Keratinocyte (primary cell): ENCODE data around the gene SLC9A2. TPM values are rescaled to one million over a fixed set of nuclear protein-coding genes. Genes with fewer than 3 reads are reported as not detected.

Source experiments
- DNase-seq: peaks from one replicate; pipeline ENCODE4 v3.0.0-alpha.2; 2011; ENCODE audit warnings: low read depth, missing footprints, low spot score
- FAIRE-seq: peaks from 2 replicates; lab custom pipeline; 2011; peaks lifted over from hg19 to GRCh38; lab: Jason Lieb, UNC
- H2AFZ ChIP-seq: 2 replicates; pipeline ENCODE4 v1.6.0; 2012; ENCODE audit warnings: low read length, control low read depth, inconsistent platforms; ENCODE audit not compliant: control insufficient read depth
- H3K27ac ChIP-seq: 2 replicates; pipeline ENCODE4 v1.5.1; 2011; ENCODE audit warnings: low read length; ENCODE audit not compliant: control insufficient read depth, insufficient read depth
- H3K27me3 ChIP-seq: 3 replicates; pipeline ENCODE4 v1.6.0; 2011; ENCODE audit warnings: low read length; ENCODE audit not compliant: control insufficient read depth, insufficient read depth; ENCODE audit errors: extremely low read depth
- H3K36me3 ChIP-seq, 2 experiments: 2 replicates in 1 of 2; 3 replicates in 1 of 2; pipeline ENCODE4 v1.5.1; 2011; ENCODE audit warnings: low read length in 2 of 2, mild to moderate bottlenecking in 1 of 2; ENCODE audit not compliant: control insufficient read depth in 2 of 2, insufficient read depth in 2 of 2; ENCODE audit errors: extremely low read depth in 1 of 2
- H3K4me1 ChIP-seq: 3 replicates; pipeline ENCODE4 v1.5.1; 2011; ENCODE audit warnings: low read length; ENCODE audit not compliant: control insufficient read depth, insufficient read depth; ENCODE audit errors: extremely low read depth
- H3K4me2 ChIP-seq: 3 replicates; pipeline ENCODE4 v1.6.0; 2011; ENCODE audit warnings: low read depth, low read length; ENCODE audit not compliant: control insufficient read depth, insufficient read depth; ENCODE audit errors: extremely low read depth
- H3K4me3 ChIP-seq, 3 experiments: fragments of 200-600 bp in 1 of 3; sonication (generic) in 1 of 3; 2 replicates in 2 of 3; 3 replicates in 1 of 3; pipeline ENCODE4 v1.5.1; 2011 to 2016; ENCODE audit warnings: low read length in 3 of 3, mild to moderate bottlenecking in 3 of 3, control low read depth in 2 of 3, inconsistent platforms in 1 of 3, low read depth in 1 of 3, mixed read lengths in 1 of 3, mixed run types in 1 of 3, moderate library complexity in 1 of 3; ENCODE audit not compliant: control insufficient read depth in 2 of 3, insufficient read depth in 2 of 3; ENCODE audit errors: extremely low read depth in 1 of 3
- H3K79me2 ChIP-seq: 2 replicates; pipeline ENCODE4 v1.6.0; 2012; ENCODE audit warnings: low read length; ENCODE audit not compliant: control insufficient read depth, insufficient read depth
- H3K9ac ChIP-seq: 3 replicates; pipeline ENCODE4 v1.6.0; 2011; ENCODE audit warnings: low read length; ENCODE audit not compliant: control insufficient read depth, insufficient read depth; ENCODE audit errors: extremely low read depth
- H3K9me1 ChIP-seq: 3 replicates; pipeline ENCODE4 v1.6.0; 2011; ENCODE audit warnings: low read length; ENCODE audit not compliant: control insufficient read depth, insufficient read depth; ENCODE audit errors: extremely low read depth
- H3K9me3 ChIP-seq: 2 replicates; pipeline ENCODE4 v1.5.1; 2012; ENCODE audit warnings: low read depth, low read length; ENCODE audit not compliant: control insufficient read depth
- H4K20me1 ChIP-seq: 3 replicates; pipeline ENCODE4 v1.6.0; 2011; ENCODE audit warnings: low read length; ENCODE audit not compliant: control insufficient read depth, insufficient read depth; ENCODE audit errors: extremely low read depth
- CTCF ChIP-seq, 3 experiments: IDR thresholded peaks in 1 of 3; conservative IDR thresholded peaks in 1 of 3; optimal IDR thresholded peaks in 1 of 3; 2 replicates in 2 of 3; 3 replicates in 1 of 3; pipeline versions ENCODE3 to v1.5.1; 2011; ENCODE audit warnings: low read length in 3 of 3, mild to moderate bottlenecking in 3 of 3, moderate library complexity in 2 of 3, control low read depth in 1 of 3, inconsistent platforms in 1 of 3; ENCODE audit not compliant: insufficient read depth in 2 of 3; ENCODE audit errors: extremely low read depth in 1 of 3
- EZH2 ChIP-seq: IDR thresholded peaks from one replicate; pipeline ENCODE4 v1.6.1; 2012; ENCODE audit warnings: inconsistent platforms, mild to moderate bottlenecking, low read length, moderate library complexity
- dilution Hi-C: fragments of 300-500 bp; cut with MboI; formaldehyde crosslinking; loops from one replicate; pipeline ENCODE4 v1.7.0; 2020; ENCODE audit warnings: low sequenced_read_pairs; ENCODE audit not compliant: extremely low pct_ligation_motif_present
- polyA plus RNA-seq, 5 experiments: library from polyadenylated mRNA; depleted of rRNA in 3 of 5; stranded (reverse) in 3 of 5; stranded (forward) in 1 of 5; unstranded in 1 of 5; fragments of >200 nt; gene quantifications; 1 replicate in 1 of 5; 2 replicates in 3 of 5; 3 replicates in 1 of 5; pipeline versions ENCODE4 v1.2.1 to v1.2.3, GENCODE V29; 2011 to 2012; ENCODE audit warnings: missing spikeins in 2 of 5, low read depth in 1 of 5, low replicate concordance in 1 of 5

Gene SLC9A2
- polyA plus RNA-seq, 1 donor (not counting 4 experiments of a cell fraction or from before 2014, with no cell fraction given): 0.13 TPM

GRCh38 chr2:102718387-102719316 is 99.3 kb downstream of the SLC9A2 start:
- H3K27me3 ChIP-seq: no peaks in the 10 kb centered on the region
- H3K9me1 ChIP-seq: no peaks in the 10 kb centered on the region
- no peak overlapping the region for H3K4me2 ChIP-seq
- H3K9ac ChIP-seq: no peak overlapping the region
- H3K27ac ChIP-seq: no peak overlapping the region
- H3K9me3 ChIP-seq: no peaks in the 10 kb centered on the region
- H3K79me2 ChIP-seq: no peaks in the 10 kb centered on the region
- H3K4me3 ChIP-seq: no peak overlapping the region
- no peaks in the 10 kb centered on the region for H4K20me1 ChIP-seq
- no peak for FAIRE-seq
- TF ChIP-seq CTCF (optimal IDR thresholded peaks at IDR 0.05 in 1 of 3, IDR thresholded peaks at IDR 0.05 in 1 of 3, conservative IDR thresholded peaks at IDR 0.05 in 1 of 3; ENCODE audit: extremely low read depth in 1 of 3, insufficient read depth in 2 of 3, low read length in 3 of 3) (no peak), EZH2 (no peak)
- dilution Hi-C loops: no loop called here
- no peak for DNase-seq
- H3K4me1 ChIP-seq: no peaks in the 10 kb centered on the region
- no peak overlapping the region for H2AFZ ChIP-seq
- H3K36me3 ChIP-seq: peaks cover 2 to 5% of the 10 kb centered on the region in 2 experiments

- dilution Hi-C loops: no loop called here
- no peak for FAIRE-seq
- no peak overlapping the region for H3K27ac ChIP-seq
- no peak for TF ChIP-seq CTCF (optimal IDR thresholded peaks at IDR 0.05 in 1 of 3, IDR thresholded peaks at IDR 0.05 in 1 of 3, conservative IDR thresholded peaks at IDR 0.05 in 1 of 3; ENCODE audit: extremely low read depth in 1 of 3, insufficient read depth in 2 of 3, low read length in 3 of 3)
- no peak for TF ChIP-seq EZH2
- H3K9me3 ChIP-seq: no peaks in the 10 kb centered on the region
- H3K4me1 ChIP-seq: no peaks in the 10 kb centered on the region
- peaks cover 0 to 5% of the 10 kb centered on the region in 2 experiments for H3K36me3 ChIP-seq
- no peaks in the 10 kb centered on the region for H3K27me3 ChIP-seq
- no peak for DNase-seq
- H4K20me1 ChIP-seq: no peaks in the 10 kb centered on the region
- H3K4me2 ChIP-seq: no peak overlapping the region
- no peaks in the 10 kb centered on the region for H3K9me1 ChIP-seq
- H2AFZ ChIP-seq: no peak overlapping the region
- H3K79me2 ChIP-seq: no peaks in the 10 kb centered on the region
- H3K9ac ChIP-seq: no peak overlapping the region
- no peak overlapping the region for H3K4me3 ChIP-seq
Measured at GRCh38 chr2:102724016-102724490, 104.7 kb downstream of the SLC9A2 start.
